Measurements from ENCODE around the gene CBLB.

DNA sequence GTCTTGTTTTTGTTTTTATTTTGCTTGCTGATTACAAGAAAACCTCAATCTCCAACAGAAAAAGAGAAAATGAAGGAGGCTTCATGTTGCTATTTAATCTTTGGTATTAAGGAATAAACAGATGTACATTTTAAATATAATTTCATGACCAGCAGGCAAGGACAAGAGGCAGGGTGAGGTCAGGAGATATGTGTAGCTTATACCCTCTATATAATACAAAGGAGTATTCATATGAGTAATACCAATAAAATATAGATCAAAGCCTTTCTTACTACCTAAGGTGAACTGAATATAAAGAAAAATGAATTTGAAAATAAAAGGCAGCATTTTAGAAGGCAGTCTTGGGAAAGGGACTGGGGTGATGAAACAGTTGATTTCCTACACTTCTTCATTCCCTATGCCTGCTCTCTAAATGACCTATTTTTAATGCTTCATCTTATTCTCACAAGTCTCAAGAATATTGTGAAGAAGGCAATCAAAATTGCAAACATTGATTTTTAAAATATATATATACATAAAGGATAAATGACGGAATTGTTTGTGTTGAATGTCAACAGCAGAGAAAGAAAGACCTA is 8.6 kb upstream of the CBLB start:
- TF ChIP-seq EZH2 (IDR thresholded peaks at IDR 0.05; ENCODE audit: insufficient read depth, poor library complexity, severe bottlenecking) (no peak), EZH2phosphoT487 (IDR thresholded peaks at IDR 0.05; ENCODE audit: insufficient read depth, low read depth) (no peak)
